GM23338 (cell line): ENCODE measurements around the gene ANKS1B. TPM values are rescaled to one million over a fixed set of nuclear protein-coding genes. Genes with fewer than 3 reads are reported as not detected.

Experiments
- ATAC-seq: fragments of 200-7000 bp; cut with Tn5 transposase; 3 replicates; pipeline ENCODE4 v1.9.1; 2020
- DNase-seq: peaks from one replicate; pipeline ENCODE4 v3.0.0-alpha.2; 2015; ENCODE audit warnings: low spot score
- H2AFZ ChIP-seq: fragments of 200-600 bp; sonication (generic); 2 replicates; pipeline ENCODE4 v1.8.0; 2016; ENCODE audit warnings: antibody characterized with exemption, mild to moderate bottlenecking, moderate library complexity
- H3F3A ChIP-seq: fragments of 200-600 bp; sonication (generic); replicated peaks from 2 replicates; pipeline ENCODE4 v1.8.0; 2017; ENCODE audit warnings: antibody characterized with exemption, mixed run types, low read depth
- H3K27ac ChIP-seq: fragments of 200-600 bp; sonication (generic); 2 replicates; pipeline ENCODE4 v1.6.1; 2016; ENCODE audit warnings: low read depth
- H3K27me3 ChIP-seq: fragments of 200-600 bp; sonication (generic); 2 replicates; pipeline ENCODE4 v1.8.0; 2016; ENCODE audit warnings: mild to moderate bottlenecking, mixed run types, moderate library complexity; ENCODE audit not compliant: insufficient read depth
- H3K36me3 ChIP-seq: fragments of 200-600 bp; sonication (generic); 2 replicates; pipeline ENCODE4 v1.8.0; 2016; ENCODE audit warnings: mild to moderate bottlenecking; ENCODE audit not compliant: insufficient read depth
- H3K4me1 ChIP-seq: fragments of 200-600 bp; sonication (generic); 2 replicates; pipeline ENCODE4 v1.8.0; 2016; ENCODE audit warnings: mild to moderate bottlenecking, moderate library complexity; ENCODE audit not compliant: insufficient read depth
- H3K4me2 ChIP-seq: fragments of 200-600 bp; sonication (generic); 2 replicates; pipeline ENCODE4 v1.7.1; 2017; ENCODE audit warnings: mixed run types
- H3K4me3 ChIP-seq: fragments of 200-600 bp; sonication (generic); 2 replicates; pipeline ENCODE4 v1.6.1; 2016; ENCODE audit warnings: mixed run types
- H3K79me2 ChIP-seq: fragments of 200-600 bp; sonication (generic); replicated peaks from 2 replicates; pipeline ENCODE4 v1.8.0; 2017; ENCODE audit warnings: mild to moderate bottlenecking; ENCODE audit not compliant: insufficient read depth
- H3K9me2 ChIP-seq: fragments of 200-600 bp; sonication (generic); 2 replicates; pipeline ENCODE4 v1.8.0; 2017; ENCODE audit not compliant: insufficient read depth
- H4K20me1 ChIP-seq: fragments of 200-600 bp; sonication (generic); replicated peaks from 2 replicates; pipeline ENCODE4 v1.8.0; 2017; ENCODE audit warnings: mild to moderate bottlenecking; ENCODE audit not compliant: insufficient read depth
- H3K27ac Mint-ChIP-seq: 2 replicates; pipeline ENCODE4 v1.8.0; 2020; ENCODE audit warnings: inconsistent platforms, mild to moderate bottlenecking, moderate library complexity, mixed read lengths
- H3K27me3 Mint-ChIP-seq: 3 replicates; pipeline ENCODE4 v1.8.0; 2022; ENCODE audit warnings: low read depth, mild to moderate bottlenecking, moderate library complexity, mixed read lengths, inconsistent platforms; ENCODE audit not compliant: insufficient read depth, poor library complexity
- H3K36me3 Mint-ChIP-seq: 3 replicates; pipeline ENCODE4 v1.8.0; 2021; ENCODE audit warnings: low read depth, mild to moderate bottlenecking, inconsistent platforms, moderate library complexity, mixed read lengths
- H3K4me1 Mint-ChIP-seq: 3 replicates; pipeline ENCODE4 v1.8.0; 2020; ENCODE audit warnings: mild to moderate bottlenecking, inconsistent platforms, mixed read lengths
- H3K4me3 Mint-ChIP-seq: 3 replicates; pipeline ENCODE4 v1.8.0; 2021; ENCODE audit warnings: moderate library complexity, mild to moderate bottlenecking, inconsistent platforms, mixed read lengths
- H3K9me3 Mint-ChIP-seq: 3 replicates; pipeline ENCODE4 v1.8.0; 2020; ENCODE audit warnings: moderate library complexity, mild to moderate bottlenecking, inconsistent platforms, mixed read lengths
- CREB1 ChIP-seq: fragments of 250-450 bp; sonication (Bioruptor Pico); IDR thresholded peaks from 2 replicates; pipeline ENCODE4 v1.5.0; 2020; ENCODE audit warnings: low read depth, mild to moderate bottlenecking, moderate library complexity
- CTCF ChIP-seq, 2 experiments: fragments of 200-600 bp in 1 of 2; sonication (generic) in 1 of 2; conservative IDR thresholded peaks; 2 replicates each; pipeline versions ENCODE4 v1.5.1 to v1.6.1; 2016 to 2017; ENCODE audit warnings: antibody characterized with exemption in 2 of 2, low read depth in 2 of 2, mild to moderate bottlenecking in 2 of 2, moderate library complexity in 1 of 2
- ETS1 ChIP-seq: IDR thresholded peaks from 2 replicates; pipeline ENCODE4 v1.6.1; 2016; ENCODE audit warnings: antibody characterized with exemption
- EZH2 ChIP-seq: fragments of 200-600 bp; sonication (generic); IDR thresholded peaks from one replicate; pipeline ENCODE4 v1.8.0; 2017; ENCODE audit warnings: antibody characterized with exemption, mild to moderate bottlenecking, low read depth; ENCODE audit not compliant: unreplicated experiment
- EZH2phosphoT487 ChIP-seq: fragments of 200-600 bp; sonication (generic); IDR thresholded peaks from one replicate; pipeline ENCODE4 v1.8.1; 2018; ENCODE audit warnings: antibody characterized with exemption; ENCODE audit not compliant: unreplicated experiment
- JUNB ChIP-seq: IDR thresholded peaks from one replicate; pipeline ENCODE4 v1.6.1; 2016; ENCODE audit warnings: antibody characterized with exemption; ENCODE audit not compliant: unreplicated experiment
- NANOG ChIP-seq: IDR thresholded peaks from 2 replicates; pipeline ENCODE4 v1.6.1; 2016; ENCODE audit warnings: antibody characterized with exemption, borderline replicate concordance
- POLR2AphosphoS5 ChIP-seq: IDR thresholded peaks from 2 replicates; pipeline ENCODE4 v1.6.1; 2016; ENCODE audit warnings: antibody characterized with exemption, low read depth
- REST ChIP-seq: IDR thresholded peaks from one replicate; pipeline ENCODE4 v1.6.1; 2018; ENCODE audit warnings: antibody characterized with exemption; ENCODE audit not compliant: unreplicated experiment
- STAT1 ChIP-seq: IDR thresholded peaks from one replicate; pipeline ENCODE4 v1.6.1; 2016; ENCODE audit warnings: antibody characterized with exemption; ENCODE audit not compliant: unreplicated experiment
- ZNF114 ChIP-seq: fragments of 250-450 bp; sonication (Bioruptor Pico); IDR thresholded peaks from 2 replicates; pipeline ENCODE4 v1.5.0; 2020; ENCODE audit warnings: mild to moderate bottlenecking, moderate library complexity
- ZNF331 ChIP-seq: fragments of 250-450 bp; sonication (Bioruptor Pico); IDR thresholded peaks from 2 replicates; pipeline ENCODE4 v1.5.0; 2020; ENCODE audit warnings: low read depth, mild to moderate bottlenecking, moderate library complexity
- polyA plus RNA-seq: library from polyadenylated mRNA; unstranded; fragments of >200 nt; fragmentation: Nextera tagmentation; extraction: Ambion mirVana; gene quantifications from 2 replicates; pipeline ENCODE4 v1.2.1, GENCODE V29; 2016
- total RNA-seq: library from RNA; depleted of rRNA; stranded (reverse); fragments of >200 nt; shearing (Covaris generic); gene quantifications from 2 replicates; pipeline ENCODE4 v1.2.3, GENCODE V29; 2014
- TF ChIP-seq, protein P1 (sequence below): fragments of 250-450 bp; sonication (Bioruptor Pico); IDR thresholded peaks from 2 replicates; pipeline ENCODE4 v1.5.0; 2020; ENCODE audit warnings: mild to moderate bottlenecking, moderate library complexity

ANKS1B gene
- total and polyA plus RNA-seq, 2 experiments from 2014 or later = 4.3 to 5.8 TPM

- TF ChIP-seq STAT1 = no peak
- no peak for TF ChIP-seq EZH2phosphoT487
- TF ChIP-seq CREB1 (CRISPR knock-in tag) = no peak
- TF ChIP-seq POLR2AphosphoS5 = no peak
Measured at GRCh38 chr12:99567072-99567471, 417.7 kb downstream of the ANKS1B start (continued).

- no peak overlapping the region for H3K4me3 ChIP-seq
- H3K27me3 ChIP-seq = no peaks in the 10 kb centered on the region
- no peak overlapping the region for H3K27ac ChIP-seq
- H3K4me1 ChIP-seq = no peaks in the 10 kb centered on the region
- H3K9me3 Mint-ChIP-seq = no peaks in the 10 kb centered on the region
- no peak overlapping the region for H3K4me3 Mint-ChIP-seq
- no peaks in the 10 kb centered on the region; the same call in 2 of the 3 replicates for H3K4me1 Mint-ChIP-seq
- ATAC-seq (no peak), DNase-seq (no peak)
- H3K36me3 Mint-ChIP-seq = no peaks in the 10 kb centered on the region; the same call in 2 of the 3 replicates
- TF ChIP-seq, protein P1, sequence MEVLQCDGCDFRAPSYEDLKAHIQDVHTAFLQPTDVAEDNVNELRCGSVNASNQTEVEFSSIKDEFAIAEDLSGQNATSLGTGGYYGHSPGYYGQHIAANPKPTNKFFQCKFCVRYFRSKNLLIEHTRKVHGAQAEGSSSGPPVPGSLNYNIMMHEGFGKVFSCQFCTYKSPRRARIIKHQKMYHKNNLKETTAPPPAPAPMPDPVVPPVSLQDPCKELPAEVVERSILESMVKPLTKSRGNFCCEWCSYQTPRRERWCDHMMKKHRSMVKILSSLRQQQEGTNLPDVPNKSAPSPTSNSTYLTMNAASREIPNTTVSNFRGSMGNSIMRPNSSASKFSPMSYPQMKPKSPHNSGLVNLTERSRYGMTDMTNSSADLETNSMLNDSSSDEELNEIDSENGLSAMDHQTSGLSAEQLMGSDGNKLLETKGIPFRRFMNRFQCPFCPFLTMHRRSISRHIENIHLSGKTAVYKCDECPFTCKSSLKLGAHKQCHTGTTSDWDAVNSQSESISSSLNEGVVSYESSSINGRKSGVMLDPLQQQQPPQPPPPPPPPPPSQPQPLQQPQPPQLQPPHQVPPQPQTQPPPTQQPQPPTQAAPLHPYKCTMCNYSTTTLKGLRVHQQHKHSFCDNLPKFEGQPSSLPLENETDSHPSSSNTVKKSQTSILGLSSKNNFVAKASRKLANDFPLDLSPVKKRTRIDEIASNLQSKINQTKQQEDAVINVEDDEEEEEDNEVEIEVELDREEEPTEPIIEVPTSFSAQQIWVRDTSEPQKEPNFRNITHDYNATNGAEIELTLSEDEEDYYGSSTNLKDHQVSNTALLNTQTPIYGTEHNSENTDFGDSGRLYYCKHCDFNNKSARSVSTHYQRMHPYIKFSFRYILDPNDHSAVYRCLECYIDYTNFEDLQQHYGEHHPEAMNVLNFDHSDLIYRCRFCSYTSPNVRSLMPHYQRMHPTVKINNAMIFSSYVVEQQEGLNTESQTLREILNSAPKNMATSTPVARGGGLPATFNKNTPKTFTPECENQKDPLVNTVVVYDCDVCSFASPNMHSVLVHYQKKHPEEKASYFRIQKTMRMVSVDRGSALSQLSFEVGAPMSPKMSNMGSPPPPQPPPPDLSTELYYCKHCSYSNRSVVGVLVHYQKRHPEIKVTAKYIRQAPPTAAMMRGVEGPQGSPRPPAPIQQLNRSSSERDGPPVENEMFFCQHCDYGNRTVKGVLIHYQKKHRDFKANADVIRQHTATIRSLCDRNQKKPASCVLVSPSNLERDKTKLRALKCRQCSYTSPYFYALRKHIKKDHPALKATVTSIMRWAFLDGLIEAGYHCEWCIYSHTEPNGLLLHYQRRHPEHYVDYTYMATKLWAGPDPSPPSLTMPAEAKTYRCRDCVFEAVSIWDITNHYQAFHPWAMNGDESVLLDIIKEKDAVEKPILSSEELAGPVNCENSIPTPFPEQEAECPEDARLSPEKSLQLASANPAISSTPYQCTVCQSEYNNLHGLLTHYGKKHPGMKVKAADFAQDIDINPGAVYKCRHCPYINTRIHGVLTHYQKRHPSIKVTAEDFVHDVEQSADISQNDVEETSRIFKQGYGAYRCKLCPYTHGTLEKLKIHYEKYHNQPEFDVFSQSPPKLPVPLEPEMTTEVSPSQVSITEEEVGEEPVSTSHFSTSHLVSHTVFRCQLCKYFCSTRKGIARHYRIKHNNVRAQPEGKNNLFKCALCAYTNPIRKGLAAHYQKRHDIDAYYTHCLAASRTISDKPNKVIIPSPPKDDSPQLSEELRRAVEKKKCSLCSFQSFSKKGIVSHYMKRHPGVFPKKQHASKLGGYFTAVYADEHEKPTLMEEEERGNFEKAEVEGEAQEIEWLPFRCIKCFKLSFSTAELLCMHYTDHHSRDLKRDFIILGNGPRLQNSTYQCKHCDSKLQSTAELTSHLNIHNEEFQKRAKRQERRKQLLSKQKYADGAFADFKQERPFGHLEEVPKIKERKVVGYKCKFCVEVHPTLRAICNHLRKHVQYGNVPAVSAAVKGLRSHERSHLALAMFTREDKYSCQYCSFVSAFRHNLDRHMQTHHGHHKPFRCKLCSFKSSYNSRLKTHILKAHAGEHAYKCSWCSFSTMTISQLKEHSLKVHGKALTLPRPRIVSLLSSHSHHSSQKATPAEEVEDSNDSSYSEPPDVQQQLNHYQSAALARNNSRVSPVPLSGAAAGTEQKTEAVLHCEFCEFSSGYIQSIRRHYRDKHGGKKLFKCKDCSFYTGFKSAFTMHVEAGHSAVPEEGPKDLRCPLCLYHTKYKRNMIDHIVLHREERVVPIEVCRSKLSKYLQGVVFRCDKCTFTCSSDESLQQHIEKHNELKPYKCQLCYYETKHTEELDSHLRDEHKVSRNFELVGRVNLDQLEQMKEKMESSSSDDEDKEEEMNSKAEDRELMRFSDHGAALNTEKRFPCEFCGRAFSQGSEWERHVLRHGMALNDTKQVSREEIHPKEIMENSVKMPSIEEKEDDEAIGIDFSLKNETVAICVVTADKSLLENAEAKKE (CRISPR knock-in tag) = no peak
- TF ChIP-seq CTCF (conservative IDR thresholded peaks at IDR 0.05; ENCODE audit: low read depth in 2 of 2) = no peak
- no peak for TF ChIP-seq REST
- no peak for TF ChIP-seq ZNF114 (CRISPR knock-in tag)
- no peak for TF ChIP-seq EZH2phosphoT487
- no peak for TF ChIP-seq EZH2
- no peak for TF ChIP-seq JUNB
- no peak for TF ChIP-seq CREB1 (CRISPR knock-in tag)
- TF ChIP-seq ZNF331 (CRISPR knock-in tag) = no peak
- TF ChIP-seq ETS1 = no peak
- TF ChIP-seq POLR2AphosphoS5 = no peak
- no peak for TF ChIP-seq NANOG
- H3K36me3 ChIP-seq = no peaks in the 10 kb centered on the region
- H3K4me2 ChIP-seq = no peak overlapping the region
- no peaks in the 10 kb centered on the region for H4K20me1 ChIP-seq
- H3F3A ChIP-seq = no peaks in the 10 kb centered on the region
- peaks cover 15% of the 10 kb centered on the region; the same call in 1 of the 2 replicates for H3K9me2 ChIP-seq
- H3K27me3 Mint-ChIP-seq = peaks cover 6% of the 10 kb centered on the region
- H3K79me2 ChIP-seq = no peaks in the 10 kb centered on the region
- no peak overlapping the region for H3K27ac Mint-ChIP-seq
- no peak overlapping the region for H2AFZ ChIP-seq
Measured at GRCh38 chr12:99558109-99558508, 426.6 kb downstream of the ANKS1B start.
